Neural cell (in vitro differentiated cells): ENCODE data around the gene RBSN. TPM values are rescaled to one million over a fixed set of nuclear protein-coding genes. Genes with fewer than 3 reads are reported as not detected.

Source experiments
- H2AFZ ChIP-seq: fragments of 200-600, 300-800 bp; sonication (generic), shearing (Covaris generic); 2 replicates; pipeline ENCODE4 v1.6.0; 2014; ENCODE audit warnings: low read depth, mild to moderate bottlenecking, antibody characterized with exemption, low read length, moderate library complexity
- H3F3A ChIP-seq: fragments of 200-600 bp; shearing (Covaris generic); 2 replicates; pipeline ENCODE4 v1.6.1; 2016; ENCODE audit warnings: mild to moderate bottlenecking, moderate library complexity, mixed read lengths, antibody characterized with exemption, low read length; ENCODE audit not compliant: insufficient read depth, poor library complexity, severe bottlenecking
- H3K27ac ChIP-seq: fragments of 200-600, 300-800 bp; sonication (generic), shearing (Covaris generic); 2 replicates; pipeline ENCODE4 v1.5.1; 2014; ENCODE audit warnings: mild to moderate bottlenecking, low read length, moderate library complexity
- H3K27me3 ChIP-seq: fragments of 300-800, 200-600 bp; sonication (generic), shearing (Covaris generic); 2 replicates; pipeline ENCODE4 v1.6.0; 2014; ENCODE audit warnings: mild to moderate bottlenecking, low read depth, low read length, moderate library complexity; ENCODE audit not compliant: insufficient read depth
- H3K36me3 ChIP-seq: fragments of 300-800, 200-600 bp; sonication (generic), shearing (Covaris generic); 2 replicates; pipeline ENCODE4 v1.5.1; 2014; ENCODE audit warnings: mild to moderate bottlenecking, antibody characterized with exemption, low read length, moderate library complexity; ENCODE audit not compliant: insufficient read depth
- H3K4me2 ChIP-seq: fragments of 300-800, 200-600 bp; sonication (generic), shearing (Covaris generic); 2 replicates; pipeline ENCODE4 v1.6.0; 2014; ENCODE audit warnings: mild to moderate bottlenecking, low read length
- H3K4me3 ChIP-seq: fragments of 300-800, 200-600 bp; sonication (generic), shearing (Covaris generic); 2 replicates; pipeline ENCODE4 v1.5.1; 2014; ENCODE audit warnings: mild to moderate bottlenecking, low read length, moderate library complexity
- H3K79me2 ChIP-seq: fragments of 200-600 bp; shearing (Covaris generic); replicated peaks from 2 replicates; pipeline ENCODE4 v1.6.0; 2014; ENCODE audit warnings: mild to moderate bottlenecking, low read length, moderate library complexity; ENCODE audit not compliant: insufficient read depth
- H3K9ac ChIP-seq: fragments of 300-800, 200-600 bp; sonication (generic), shearing (Covaris generic); 2 replicates; pipeline ENCODE4 v1.6.1; 2016; ENCODE audit warnings: mild to moderate bottlenecking, low read length, mixed read lengths
- H3K9me2 ChIP-seq: fragments of 200-600 bp; shearing (Covaris generic); 2 replicates; pipeline ENCODE4 v1.6.1; 2016; ENCODE audit warnings: mild to moderate bottlenecking, low read length, mixed read lengths; ENCODE audit not compliant: insufficient read depth
- H3K9me3 ChIP-seq: fragments of 200-600, 300-800 bp; sonication (generic), shearing (Covaris generic); 2 replicates; pipeline ENCODE4 v1.6.1; 2016; ENCODE audit warnings: mild to moderate bottlenecking, mixed run types, low read length, moderate library complexity, mixed read lengths
- H4K20me1 ChIP-seq: fragments of 200-600 bp; shearing (Covaris generic); 2 replicates; pipeline ENCODE4 v1.6.1; 2016; ENCODE audit warnings: mild to moderate bottlenecking, mixed run types; ENCODE audit not compliant: insufficient read depth
- CTCF ChIP-seq: fragments of 450-650 bp; IDR thresholded peaks from 2 replicates; pipeline ENCODE4 v1.5.1; 2014; ENCODE audit warnings: antibody characterized with exemption, mild to moderate bottlenecking, moderate library complexity; ENCODE audit not compliant: poor library complexity, severe bottlenecking
- EP300 ChIP-seq: fragments of 450-650 bp; conservative IDR thresholded peaks from 2 replicates; pipeline ENCODE4 v1.6.1; 2014; ENCODE audit warnings: antibody characterized with exemption, mild to moderate bottlenecking, moderate library complexity; ENCODE audit not compliant: poor library complexity, severe bottlenecking
- EZH2 ChIP-seq: fragments of 200-600, 300-800 bp; shearing (Covaris generic), sonication (generic); IDR thresholded peaks from 2 replicates; pipeline ENCODE4 v1.6.1; 2014; ENCODE audit warnings: antibody characterized with exemption, low read length, borderline replicate concordance, mild to moderate bottlenecking; ENCODE audit not compliant: insufficient read depth, poor library complexity, severe bottlenecking
- MXI1 ChIP-seq: fragments of 450-650 bp; conservative IDR thresholded peaks from 2 replicates; pipeline ENCODE4 v1.6.1; 2014; ENCODE audit warnings: antibody characterized with exemption, mild to moderate bottlenecking; ENCODE audit not compliant: poor library complexity, severe bottlenecking
- POLR2AphosphoS5 ChIP-seq: IDR thresholded peaks from 2 replicates; pipeline ENCODE4 v1.6.1; 2012
- RAD21 ChIP-seq: fragments of 450-650 bp; conservative IDR thresholded peaks from 2 replicates; pipeline ENCODE4 v1.6.1; 2014; ENCODE audit warnings: antibody characterized with exemption, mild to moderate bottlenecking, moderate library complexity
- REST ChIP-seq: IDR thresholded peaks from 2 replicates; pipeline ENCODE4 v1.6.1; 2012; ENCODE audit warnings: borderline replicate concordance
- SMC3 ChIP-seq: fragments of 450-650 bp; conservative IDR thresholded peaks from 2 replicates; pipeline ENCODE4 v1.6.1; 2014; ENCODE audit warnings: antibody characterized with exemption, mild to moderate bottlenecking, moderate library complexity; ENCODE audit not compliant: poor library complexity
- TAF1 ChIP-seq: IDR thresholded peaks from 2 replicates; pipeline ENCODE4 v1.6.1; 2012; ENCODE audit warnings: low read depth
- polyA plus RNA-seq: library from polyadenylated mRNA; depleted of rRNA; stranded (reverse); fragments of >200 nt; gene quantifications from 2 replicates; pipeline ENCODE4 v1.2.3, GENCODE V29; 2014

RBSN gene
- polyA plus RNA-seq, 1 donor from 2014 or later, result 27.6 TPM

- Histone ChIP-seq H3K9ac (no peak overlapping the region), H2AFZ (no peak overlapping the region), H3K27me3 (no peaks in the 10 kb centered on the region), H4K20me1 (no peaks in the 10 kb centered on the region), H3K79me2 (no peaks in the 10 kb centered on the region), H3K4me2 (no peak overlapping the region), H3K4me3 (no peak overlapping the region), H3K9me2 (no peaks in the 10 kb centered on the region), H3K9me3 (no peaks in the 10 kb centered on the region), H3K27ac (no peak overlapping the region), H3K36me3 (peaks cover 11% of the 10 kb centered on the region), H3F3A (no peaks in the 10 kb centered on the region)
- TF ChIP-seq SMC3, result no peak
- TF ChIP-seq EZH2, result no peak
- no peak for TF ChIP-seq REST
- TF ChIP-seq EP300, result no peak
These were observed 65.8 kb downstream of the RBSN start for GRCh38 chr3:15033103-15033502.

GRCh38 chr3:15032650-15033049 is 66.3 kb downstream of the RBSN start:
- Histone ChIP-seq H3F3A (no peaks in the 10 kb centered on the region), H3K9me3 (no peaks in the 10 kb centered on the region), H3K27me3 (no peaks in the 10 kb centered on the region), H2AFZ (no peak overlapping the region), H3K9ac (no peak overlapping the region), H4K20me1 (no peaks in the 10 kb centered on the region), H3K27ac (no peak overlapping the region), H3K4me2 (no peak overlapping the region), H3K79me2 (no peaks in the 10 kb centered on the region), H3K36me3 (peaks cover 12% of the 10 kb centered on the region), H3K9me2 (no peaks in the 10 kb centered on the region), H3K4me3 (no peak overlapping the region)
- no peak for TF ChIP-seq POLR2AphosphoS5
- TF ChIP-seq EP300, result no peak
- TF ChIP-seq TAF1, result no peak
- no peak for TF ChIP-seq REST
- TF ChIP-seq RAD21, result no peak
- no peak for TF ChIP-seq CTCF
- no peak for TF ChIP-seq SMC3
- TF ChIP-seq EZH2, result no peak
- no peak for TF ChIP-seq MXI1
